Prostate gland (tissue), 2 donors: ENCODE results near the gene CPLX3.
A peak's percentile ranks its signal among the peaks of the same experiment; 100 is the strongest.

Experiments
- POLR2A ChIP-seq: fragments of 450-650 bp; IDR thresholded peaks from one replicate; pipeline ENCODE4 v1.6.1; 2016; ENCODE audit warnings: antibody characterized with exemption, mild to moderate bottlenecking
- POLR2AphosphoS5 ChIP-seq: sonication (generic); formaldehyde crosslinking; IDR thresholded peaks from one replicate; pipeline ENCODE4 v1.6.1; 2017; ENCODE audit warnings: antibody characterized with exemption
- TF ChIP-seq, protein P1 (sequence below), 4 experiments: fragments of 200-600 bp in 2 of 4; fragments of 450-650 bp in 2 of 4; sonication (generic) in 2 of 4; IDR thresholded peaks; 1 replicate in 3 of 4; 2 replicates in 1 of 4; pipeline ENCODE4 v1.5.1; 2016 to 2019; ENCODE audit warnings: antibody characterized with exemption in 4 of 4, mild to moderate bottlenecking in 2 of 4, moderate library complexity in 2 of 4

- TF ChIP-seq, protein P1, sequence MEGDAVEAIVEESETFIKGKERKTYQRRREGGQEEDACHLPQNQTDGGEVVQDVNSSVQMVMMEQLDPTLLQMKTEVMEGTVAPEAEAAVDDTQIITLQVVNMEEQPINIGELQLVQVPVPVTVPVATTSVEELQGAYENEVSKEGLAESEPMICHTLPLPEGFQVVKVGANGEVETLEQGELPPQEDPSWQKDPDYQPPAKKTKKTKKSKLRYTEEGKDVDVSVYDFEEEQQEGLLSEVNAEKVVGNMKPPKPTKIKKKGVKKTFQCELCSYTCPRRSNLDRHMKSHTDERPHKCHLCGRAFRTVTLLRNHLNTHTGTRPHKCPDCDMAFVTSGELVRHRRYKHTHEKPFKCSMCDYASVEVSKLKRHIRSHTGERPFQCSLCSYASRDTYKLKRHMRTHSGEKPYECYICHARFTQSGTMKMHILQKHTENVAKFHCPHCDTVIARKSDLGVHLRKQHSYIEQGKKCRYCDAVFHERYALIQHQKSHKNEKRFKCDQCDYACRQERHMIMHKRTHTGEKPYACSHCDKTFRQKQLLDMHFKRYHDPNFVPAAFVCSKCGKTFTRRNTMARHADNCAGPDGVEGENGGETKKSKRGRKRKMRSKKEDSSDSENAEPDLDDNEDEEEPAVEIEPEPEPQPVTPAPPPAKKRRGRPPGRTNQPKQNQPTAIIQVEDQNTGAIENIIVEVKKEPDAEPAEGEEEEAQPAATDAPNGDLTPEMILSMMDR (IDR thresholded peaks at IDR 0.05): peak; percentile 23 to 77 (median 47)
- TF ChIP-seq POLR2A: no peak
- TF ChIP-seq POLR2AphosphoS5: peak; percentile 89
These were observed 27.8 kb upstream of the CPLX3 start for GRCh38 chr15:74798388-74799254.
